Breast epithelium (tissue), 4 donors: Measurements from ENCODE around the gene IER3. TPM values are rescaled to one million over a fixed set of nuclear protein-coding genes. Genes with fewer than 3 reads are reported as not detected.

Experiments
- DNase-seq, 2 donors: peaks; one replicate each; pipeline ENCODE4 v3.0.0-alpha.2; 2019; ENCODE audit warnings: low spot score in 2 of 2
- H3K27ac ChIP-seq, 2 donors: fragments of 200-600 bp; sonication (generic) in 1 of 2; one replicate each; pipeline ENCODE4 v1.5.1; 2016 to 2019; ENCODE audit warnings: mild to moderate bottlenecking in 1 of 2
- H3K27me3 ChIP-seq, 2 donors: fragments of 200-600 bp; sonication (generic) in 1 of 2; one replicate each; pipeline versions ENCODE4 v1.5.1 to v1.6.0; 2017 to 2019; ENCODE audit warnings: control low read depth in 1 of 2, mild to moderate bottlenecking in 1 of 2
- H3K36me3 ChIP-seq: fragments of 200-600 bp; one replicate; pipeline ENCODE4 v1.5.1; 2019
- H3K4me1 ChIP-seq, 2 donors: fragments of 200-600 bp; sonication (generic); one replicate each; pipeline ENCODE4 v1.5.1; 2016 to 2019; ENCODE audit warnings: control low read depth in 1 of 2
- H3K4me3 ChIP-seq, 3 donors: fragments of 200-600 bp; sonication (generic); 1 replicate in 2 of 3; 2 replicates in 1 of 3; pipeline ENCODE4 v1.5.1; 2016 to 2019; ENCODE audit warnings: mild to moderate bottlenecking in 3 of 3, moderate library complexity in 2 of 3
- H3K9me3 ChIP-seq, 2 donors: fragments of 200-600 bp; sonication (generic) in 1 of 2; one replicate each; pipeline ENCODE4 v1.5.1; 2016 to 2019; ENCODE audit warnings: control low read depth in 1 of 2
- POLR2A ChIP-seq: fragments of 450-650 bp; IDR thresholded peaks from one replicate; pipeline ENCODE4 v1.6.1; 2016; ENCODE audit warnings: antibody characterized with exemption, mild to moderate bottlenecking, moderate library complexity
- POLR2AphosphoS5 ChIP-seq, 3 donors: sonication (generic); formaldehyde crosslinking; IDR thresholded peaks; one replicate each; pipeline ENCODE4 v1.6.1; 2017; ENCODE audit warnings: antibody characterized with exemption in 3 of 3
- intact Hi-C: fragments of 100-400 bp; cut with DNase I; formaldehyde crosslinking; loops from one replicate; pipeline ENCODE4 v1.15.1; 2023; ENCODE audit warnings: low total_unique reads
- total RNA-seq, 3 donors: library from RNA; depleted of rRNA; stranded (reverse); fragments of >200 nt; gene quantifications; one replicate each; pipeline ENCODE4 v1.1.0, GENCODE V29; 2016
- TF ChIP-seq, protein P1 (sequence below), 3 donors: fragments of 450-650 bp; IDR thresholded peaks; one replicate each; pipeline ENCODE4 v1.5.1; 2016 to 2017; ENCODE audit warnings: antibody characterized with exemption in 3 of 3, mild to moderate bottlenecking in 3 of 3, moderate library complexity in 3 of 3

IER3 gene
- total RNA-seq, 3 donors from 2014 or later = 7.7 to 64.1 (median 20.0) TPM

GRCh38 chr6:30763618-30764489, 19.5 kb upstream of the IER3 start:
- intact Hi-C loops = loop anchor here (10.0 kb wide), 1 partner anchor 51 kb away; no protein-coding TSS in a partner anchor
- Histone ChIP-seq H3K27me3 (no peaks in the 10 kb centered on the region), H3K36me3 (no peaks in the 10 kb centered on the region), H3K9me3 (no peaks in the 10 kb centered on the region), H3K27ac (peak overlapping the region; percentile 89 to 92), H3K4me1 (peaks cover under 1 to 3% of the 10 kb centered on the region in 2 donors), H3K4me3 (no peak overlapping the region)
- TF ChIP-seq, protein P1, sequence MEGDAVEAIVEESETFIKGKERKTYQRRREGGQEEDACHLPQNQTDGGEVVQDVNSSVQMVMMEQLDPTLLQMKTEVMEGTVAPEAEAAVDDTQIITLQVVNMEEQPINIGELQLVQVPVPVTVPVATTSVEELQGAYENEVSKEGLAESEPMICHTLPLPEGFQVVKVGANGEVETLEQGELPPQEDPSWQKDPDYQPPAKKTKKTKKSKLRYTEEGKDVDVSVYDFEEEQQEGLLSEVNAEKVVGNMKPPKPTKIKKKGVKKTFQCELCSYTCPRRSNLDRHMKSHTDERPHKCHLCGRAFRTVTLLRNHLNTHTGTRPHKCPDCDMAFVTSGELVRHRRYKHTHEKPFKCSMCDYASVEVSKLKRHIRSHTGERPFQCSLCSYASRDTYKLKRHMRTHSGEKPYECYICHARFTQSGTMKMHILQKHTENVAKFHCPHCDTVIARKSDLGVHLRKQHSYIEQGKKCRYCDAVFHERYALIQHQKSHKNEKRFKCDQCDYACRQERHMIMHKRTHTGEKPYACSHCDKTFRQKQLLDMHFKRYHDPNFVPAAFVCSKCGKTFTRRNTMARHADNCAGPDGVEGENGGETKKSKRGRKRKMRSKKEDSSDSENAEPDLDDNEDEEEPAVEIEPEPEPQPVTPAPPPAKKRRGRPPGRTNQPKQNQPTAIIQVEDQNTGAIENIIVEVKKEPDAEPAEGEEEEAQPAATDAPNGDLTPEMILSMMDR (IDR thresholded peaks at IDR 0.05) = peak in 1 of 3 donors; percentile 16
- no peak for TF ChIP-seq POLR2A
- DNase-seq = peak in 1 of 2 donors; percentile 70

- no peak overlapping the region for H3K4me3 ChIP-seq
- H3K4me1 ChIP-seq = no peaks in the 10 kb centered on the region
- H3K9me3 ChIP-seq = no peaks in the 10 kb centered on the region
- intact Hi-C loops = loop anchor here (10.0 kb wide), 1 partner anchor 52 kb away; no protein-coding TSS in a partner anchor
- no peak for TF ChIP-seq POLR2A
- TF ChIP-seq, protein P1 (IDR thresholded peaks at IDR 0.05) = no peak
- TF ChIP-seq POLR2AphosphoS5 (IDR thresholded peaks at IDR 0.05) = no peak
- no peaks in the 10 kb centered on the region for H3K36me3 ChIP-seq
- H3K27ac ChIP-seq = peak overlapping the region; percentile 89 to 92
- H3K27me3 ChIP-seq = no peaks in the 10 kb centered on the region
- DNase-seq = no peak
Measured at GRCh38 chr6:30763155-30763617, 18.8 kb upstream of the IER3 start.

DNA sequence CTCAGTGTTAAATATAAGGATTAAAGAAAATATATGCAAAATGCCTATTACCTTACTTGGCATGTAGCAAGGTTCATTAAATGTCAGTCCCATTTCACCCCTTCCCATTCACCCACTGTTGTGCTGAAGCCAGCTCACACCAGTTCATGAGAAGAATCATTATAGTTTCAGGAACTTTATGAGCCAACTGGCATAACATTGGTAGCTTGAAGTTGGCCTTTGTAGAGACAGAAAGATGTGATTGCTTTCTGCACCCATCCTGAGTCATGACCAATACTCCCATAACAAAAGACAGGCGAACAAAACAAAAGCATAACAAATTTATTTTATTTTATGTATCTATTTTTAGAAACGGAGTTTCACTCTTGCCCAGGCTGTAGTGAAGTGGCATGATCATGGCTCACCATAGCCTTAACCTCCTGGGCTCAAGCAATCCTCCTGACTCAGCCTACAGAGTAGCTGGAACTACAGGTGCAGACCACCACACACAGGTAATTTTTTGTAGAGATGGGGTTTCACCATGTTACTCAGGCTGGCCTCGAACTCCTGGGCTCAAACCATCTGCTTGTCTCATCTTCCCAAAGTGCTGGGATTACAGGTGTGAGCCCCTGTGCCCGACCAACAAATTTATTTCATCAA, 17.6 kb upstream of the IER3 start:
- peak overlapping the region; percentile 38 to 92 for H3K27ac ChIP-seq
- H3K27me3 ChIP-seq = no peaks in the 10 kb centered on the region
- H3K9me3 ChIP-seq = no peaks in the 10 kb centered on the region
- no peaks in the 10 kb centered on the region for H3K36me3 ChIP-seq
- TF ChIP-seq, protein P1 (IDR thresholded peaks at IDR 0.05) = no peak
- TF ChIP-seq POLR2A = no peak
- no peak for TF ChIP-seq POLR2AphosphoS5 (IDR thresholded peaks at IDR 0.05)
- no peaks in the 10 kb centered on the region for H3K4me1 ChIP-seq
- no peak for DNase-seq
- intact Hi-C loops = loop anchor here (10.0 kb wide), 1 partner anchor 53 kb away; no protein-coding TSS in a partner anchor
- no peak overlapping the region for H3K4me3 ChIP-seq

- Histone ChIP-seq H3K27ac (peak overlapping the region in 1 of 2 donors; percentile 92), H3K27me3 (no peaks in the 10 kb centered on the region), H3K4me1 (peaks cover 0 to 4% of the 10 kb centered on the region in 2 donors), H3K9me3 (no peaks in the 10 kb centered on the region), H3K4me3 (no peak overlapping the region), H3K36me3 (no peaks in the 10 kb centered on the region)
- intact Hi-C loops = loop anchor here (10.0 kb wide), 1 partner anchor 54 kb away; no protein-coding TSS in a partner anchor
- no peak for DNase-seq
- TF ChIP-seq, protein P1 (IDR thresholded peaks at IDR 0.05) = no peak
- TF ChIP-seq POLR2AphosphoS5 (IDR thresholded peaks at IDR 0.05) (no peak), POLR2A (no peak)
Measured at GRCh38 chr6:30760549-30760948, 16.2 kb upstream of the IER3 start.
